ENCODE measurements around the gene RBM7.
A peak's percentile ranks its signal among the peaks of the same experiment; 100 is the strongest.

RBM7 gene

GRCh38 chr11:114397349-114397982 is 3.0 kb upstream of the RBM7 start:
- no peak for DNase-seq

GRCh38 chr11:114398303-114398920 is 2.1 kb upstream of the RBM7 start:
- no peak for DNase-seq

DNA sequence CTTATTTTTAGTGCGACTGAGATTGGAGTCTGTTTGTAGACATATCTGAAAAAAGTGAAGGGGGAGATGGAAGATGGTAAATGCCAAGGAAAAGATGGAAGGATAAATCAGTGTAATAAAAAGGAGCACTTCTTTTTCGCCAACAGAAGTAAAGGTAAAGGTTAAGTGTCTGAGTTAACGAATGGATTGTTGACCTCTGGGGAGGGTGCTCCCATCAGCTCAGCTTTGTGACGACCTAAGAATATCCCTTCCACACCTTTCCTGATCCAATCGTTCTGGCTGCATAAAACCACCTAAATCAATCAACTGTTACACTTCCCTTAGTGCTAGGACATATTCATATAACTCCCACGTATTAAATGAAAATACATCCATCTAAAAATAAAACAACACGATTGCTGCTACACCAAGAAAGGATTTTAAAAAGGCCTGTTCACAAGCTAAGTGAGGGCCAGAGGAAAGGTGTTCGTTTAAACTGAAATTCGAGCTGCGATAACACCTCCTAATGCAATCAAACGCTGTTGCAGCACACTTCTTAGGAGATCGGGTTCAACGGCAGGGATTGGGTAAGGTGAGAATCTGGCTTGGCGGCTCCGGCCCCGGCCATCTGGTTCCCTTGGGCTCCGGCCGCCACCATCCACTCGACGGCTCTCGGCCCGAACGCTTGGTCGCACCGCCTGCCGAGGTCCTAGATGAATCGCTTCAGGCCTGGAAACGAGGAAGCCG is 813 bp upstream of the RBM7 start:
- no peak for DNase-seq

DNA sequence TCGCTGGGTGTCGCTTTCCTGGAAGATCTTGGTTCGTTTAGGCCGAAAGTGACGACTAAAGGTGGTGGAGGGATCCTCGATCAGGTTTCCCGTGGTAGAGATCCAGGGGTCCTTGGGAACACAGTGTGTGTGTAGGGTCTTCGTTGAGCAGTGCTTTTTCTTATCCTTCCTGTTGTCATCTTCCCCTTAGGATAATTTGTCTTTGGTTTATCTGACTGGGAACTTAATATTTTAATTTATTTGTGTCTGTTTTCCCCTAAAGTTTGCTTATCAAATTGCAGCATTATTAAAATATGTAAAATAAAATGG is 403 bp downstream of the RBM7 start:
- DNase-seq, result no peak

DNA sequence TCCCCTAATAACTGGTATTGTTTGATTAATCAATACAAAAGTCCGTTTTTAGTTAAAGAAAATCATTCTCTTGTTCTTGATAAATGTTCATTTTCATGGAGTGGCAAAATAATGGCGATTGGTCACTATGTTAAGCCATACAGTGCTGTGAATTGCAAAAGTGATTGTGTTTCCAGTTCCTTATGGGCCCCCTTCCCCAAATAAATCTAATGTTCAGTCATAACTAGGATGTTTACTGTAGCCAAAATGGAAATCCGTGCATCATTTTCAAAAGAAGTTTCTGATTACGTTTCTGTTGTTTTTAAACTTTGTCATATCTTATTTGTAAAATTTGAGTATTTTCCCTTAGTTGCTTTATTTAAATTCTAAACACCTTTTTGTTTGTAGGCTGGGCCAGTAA is 845 bp downstream of the RBM7 start:
- no peak for DNase-seq

- no peak for DNase-seq
Measured at GRCh38 chr11:114412946-114413345, 12.5 kb downstream of the RBM7 start.

DNA sequence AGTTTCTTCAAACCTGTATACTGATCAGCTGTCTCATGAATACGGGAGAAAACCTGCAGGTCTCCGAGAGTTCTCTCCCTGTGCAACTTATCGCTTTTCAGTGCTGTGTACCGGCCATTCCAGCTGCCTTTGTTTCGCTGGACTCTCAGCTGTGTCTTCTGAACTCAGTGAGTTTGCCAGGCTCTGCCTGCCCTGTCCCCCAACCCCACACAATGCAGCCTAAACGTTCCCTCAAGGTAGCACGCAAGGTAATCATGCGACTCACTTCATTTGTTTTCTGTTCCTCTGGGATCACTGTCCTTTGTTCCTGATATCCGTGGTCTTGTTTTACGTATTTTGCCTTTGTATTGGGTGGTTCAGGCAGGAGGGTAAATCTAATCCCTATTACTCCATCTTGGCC is 13.5 kb downstream of the RBM7 start:
- no peak for DNase-seq

DNA sequence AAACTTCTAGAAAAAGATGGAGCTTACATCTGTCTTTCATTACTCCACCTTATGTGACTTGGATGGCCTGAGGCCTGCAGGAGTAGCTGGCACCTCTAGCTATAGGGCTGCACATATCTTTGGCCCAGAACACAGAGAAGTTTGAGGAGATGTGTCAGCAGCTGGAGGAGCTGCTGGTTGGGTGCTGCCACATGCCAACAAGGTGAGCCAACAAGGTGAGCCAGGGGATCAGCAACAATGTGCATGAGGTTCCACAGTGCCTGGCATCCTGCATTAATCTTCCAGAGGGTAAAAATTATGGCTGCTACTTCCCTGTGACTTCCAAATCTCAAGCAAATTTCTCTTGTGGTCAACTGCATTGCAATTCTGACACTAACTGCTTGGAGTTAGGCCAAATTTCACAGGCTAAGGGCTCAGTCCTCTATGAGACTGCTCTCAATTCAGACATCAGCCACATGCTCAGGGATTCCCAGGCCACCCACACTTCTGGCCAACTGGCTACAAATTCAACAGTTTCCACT is 16.0 kb downstream of the RBM7 start:
- no peak for DNase-seq

GRCh38 chr11:114426280-114426679 is 25.8 kb downstream of the RBM7 start:
- DNase-seq, result no peak

GRCh38 chr11:114430290-114430689 is 29.8 kb downstream of the RBM7 start:
- DNase-seq, result no peak

DNA sequence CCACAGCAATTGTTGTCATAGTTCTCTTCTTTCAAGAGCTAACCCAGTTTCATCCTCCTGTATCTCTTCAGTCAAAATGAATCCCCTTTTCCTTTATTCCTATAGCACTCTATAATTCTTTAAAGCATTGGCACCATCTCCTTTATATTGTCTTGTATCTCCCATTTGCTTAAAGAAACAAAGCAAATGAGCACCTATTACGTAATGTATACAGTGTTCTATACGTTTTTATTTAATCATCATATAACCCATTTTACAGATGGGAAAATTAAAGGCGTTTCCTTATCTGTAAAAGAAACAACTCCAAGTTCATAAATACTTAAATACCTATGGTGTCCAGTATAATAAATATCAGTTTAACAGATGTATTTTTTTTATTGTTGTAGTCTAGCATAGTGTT is 32.4 kb downstream of the RBM7 start:
- no peak for DNase-seq

- no peak for DNase-seq
Measured at GRCh38 chr11:114433376-114433775, 32.9 kb downstream of the RBM7 start.

DNA sequence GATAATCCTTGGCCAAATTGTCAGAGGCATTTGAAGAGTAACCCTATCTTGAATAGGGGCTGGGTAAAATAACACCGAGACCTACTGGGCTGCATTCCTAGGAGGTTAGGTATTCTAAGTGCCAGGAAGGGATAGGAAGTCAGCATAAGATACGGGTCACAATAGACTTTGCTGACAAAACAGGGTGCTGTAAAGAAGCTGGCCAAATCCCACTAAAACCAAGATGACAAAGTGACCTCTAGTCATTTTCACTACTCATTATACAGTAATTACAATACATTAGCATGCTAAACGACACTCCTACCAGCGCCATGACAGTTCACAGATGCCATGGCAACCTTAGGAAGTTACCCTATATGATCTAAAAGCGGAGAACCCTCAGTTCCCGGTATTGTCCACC is 37.8 kb downstream of the RBM7 start:
- no peak for DNase-seq

GRCh38 chr11:114439229-114440120 is 39.0 kb downstream of the RBM7 start, which contains the start of gene REXO2:
TSS of gene REXO2 (plus strand) at chr11:114439467. CDS start at chr11:114439529, 62 bp downstream.
- DNase-seq, result peak; percentile 80

GRCh38 chr11:114440121-114440860 is 39.8 kb downstream of the RBM7 start:
- no peak for DNase-seq

GRCh38 chr11:114440971-114441763 is 40.7 kb downstream of the RBM7 start:
- DNase-seq, result no peak

DNA sequence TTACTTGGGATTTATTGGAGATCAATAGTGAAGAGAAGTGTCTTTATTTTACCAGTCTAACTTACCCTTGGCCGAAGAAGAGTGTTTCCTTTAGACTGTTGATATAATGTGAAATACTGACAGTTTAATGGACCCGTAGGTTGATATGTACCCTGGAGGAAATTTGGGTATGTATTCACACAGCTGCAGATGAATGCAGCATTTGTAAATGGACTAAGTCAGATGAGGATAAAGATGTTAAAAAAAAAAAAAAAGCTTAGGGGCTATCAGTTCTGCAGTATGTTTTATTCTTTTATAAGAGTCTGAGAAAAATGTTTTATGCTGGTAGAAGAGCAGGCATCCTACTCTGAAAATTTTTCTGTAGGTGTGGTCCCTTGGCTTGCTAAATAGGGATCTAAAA is 41.5 kb downstream of the RBM7 start:
- DNase-seq, result no peak

GRCh38 chr11:114442536-114442935 is 42.1 kb downstream of the RBM7 start:
- no peak for DNase-seq

GRCh38 chr11:114447444-114447843 is 47.0 kb downstream of the RBM7 start:
- no peak for DNase-seq

- DNase-seq, result no peak
Measured at GRCh38 chr11:114447892-114448291, 47.4 kb downstream of the RBM7 start.

GRCh38 chr11:114448749-114449482 is 48.5 kb downstream of the RBM7 start:
- no peak for DNase-seq
